Parathyroid adenoma (tissue), 2 donors: ENCODE measurements around the gene ZFYVE19.

Experiments used
- H2AFZ ChIP-seq: fragments of 300-600 bp; sonication (generic); one replicate; pipeline ENCODE4 v1.7.0; 2017; ENCODE audit warnings: antibody characterized with exemption, mild to moderate bottlenecking
- H3K27ac ChIP-seq: fragments of 300-600 bp; sonication (generic); one replicate; pipeline ENCODE4 v1.7.0; 2017
- H3K27me3 ChIP-seq: fragments of 300-600 bp; sonication (generic); one replicate; pipeline ENCODE4 v1.7.0; 2017; ENCODE audit warnings: low read length; ENCODE audit not compliant: control insufficient read depth, insufficient read depth
- H3K36me3 ChIP-seq: fragments of 300-600 bp; sonication (generic); one replicate; pipeline ENCODE4 v1.7.0; 2017; ENCODE audit warnings: low read length; ENCODE audit not compliant: control insufficient read depth, insufficient read depth
- H3K4me1 ChIP-seq: fragments of 300-600 bp; sonication (generic); one replicate; pipeline ENCODE4 v1.7.0; 2017; ENCODE audit warnings: control low read depth
- H3K4me2 ChIP-seq: fragments of 300-600 bp; sonication (generic); one replicate; pipeline ENCODE4 v1.7.0; 2017; ENCODE audit warnings: low read length
- H3K4me3 ChIP-seq: fragments of 300-600 bp; sonication (generic); one replicate; pipeline ENCODE4 v1.7.0; 2017; ENCODE audit warnings: low read depth, low read length
- H3K79me2 ChIP-seq: fragments of 300-600 bp; sonication (generic); one replicate; pipeline ENCODE4 v1.7.0; 2017; ENCODE audit warnings: control low read depth
- H3K9ac ChIP-seq: fragments of 300-600 bp; sonication (generic); one replicate; pipeline ENCODE4 v1.7.0; 2017; ENCODE audit warnings: mild to moderate bottlenecking
- H3K9me3 ChIP-seq: fragments of 300-600 bp; sonication (generic); one replicate; pipeline ENCODE4 v1.7.0; 2017; ENCODE audit warnings: low read length; ENCODE audit not compliant: control insufficient read depth
- TF ChIP-seq, protein P1 (sequence below): fragments of 300-600 bp; sonication (generic); IDR thresholded peaks from one replicate; pipeline ENCODE4 v1.7.0; 2017; ENCODE audit warnings: antibody characterized with exemption, mild to moderate bottlenecking
- donor health status: primary hyperparathyroidism.

ZFYVE19 gene

DNA sequence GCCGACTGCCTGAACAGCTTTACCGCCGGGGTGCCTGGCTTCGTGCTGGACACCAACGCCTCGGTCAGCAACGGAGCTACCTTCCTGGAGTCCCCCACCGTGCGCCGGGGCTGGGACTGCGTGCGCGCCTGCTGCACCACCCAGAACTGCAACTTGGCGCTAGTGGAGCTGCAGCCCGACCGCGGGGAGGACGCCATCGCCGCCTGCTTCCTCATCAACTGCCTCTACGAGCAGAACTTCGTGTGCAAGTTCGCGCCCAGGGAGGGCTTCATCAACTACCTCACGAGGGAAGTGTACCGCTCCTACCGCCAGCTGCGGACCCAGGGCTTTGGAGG, 37.8 kb downstream of the ZFYVE19 start:
- Histone ChIP-seq H3K4me2 (peak overlapping the region; percentile 97), H3K4me1 (peaks cover 7% of the 10 kb centered on the region), H3K27me3 (no peaks in the 10 kb centered on the region), H3K36me3 (no peaks in the 10 kb centered on the region), H3K4me3 (peak overlapping the region; percentile 88), H3K79me2 (peaks cover 16% of the 10 kb centered on the region), H3K27ac (peak overlapping the region; percentile 86), H2AFZ (peak overlapping the region; percentile 74), H3K9me3 (no peaks in the 10 kb centered on the region), H3K9ac (no peak overlapping the region)
- TF ChIP-seq, protein P1, sequence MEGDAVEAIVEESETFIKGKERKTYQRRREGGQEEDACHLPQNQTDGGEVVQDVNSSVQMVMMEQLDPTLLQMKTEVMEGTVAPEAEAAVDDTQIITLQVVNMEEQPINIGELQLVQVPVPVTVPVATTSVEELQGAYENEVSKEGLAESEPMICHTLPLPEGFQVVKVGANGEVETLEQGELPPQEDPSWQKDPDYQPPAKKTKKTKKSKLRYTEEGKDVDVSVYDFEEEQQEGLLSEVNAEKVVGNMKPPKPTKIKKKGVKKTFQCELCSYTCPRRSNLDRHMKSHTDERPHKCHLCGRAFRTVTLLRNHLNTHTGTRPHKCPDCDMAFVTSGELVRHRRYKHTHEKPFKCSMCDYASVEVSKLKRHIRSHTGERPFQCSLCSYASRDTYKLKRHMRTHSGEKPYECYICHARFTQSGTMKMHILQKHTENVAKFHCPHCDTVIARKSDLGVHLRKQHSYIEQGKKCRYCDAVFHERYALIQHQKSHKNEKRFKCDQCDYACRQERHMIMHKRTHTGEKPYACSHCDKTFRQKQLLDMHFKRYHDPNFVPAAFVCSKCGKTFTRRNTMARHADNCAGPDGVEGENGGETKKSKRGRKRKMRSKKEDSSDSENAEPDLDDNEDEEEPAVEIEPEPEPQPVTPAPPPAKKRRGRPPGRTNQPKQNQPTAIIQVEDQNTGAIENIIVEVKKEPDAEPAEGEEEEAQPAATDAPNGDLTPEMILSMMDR: no peak

DNA sequence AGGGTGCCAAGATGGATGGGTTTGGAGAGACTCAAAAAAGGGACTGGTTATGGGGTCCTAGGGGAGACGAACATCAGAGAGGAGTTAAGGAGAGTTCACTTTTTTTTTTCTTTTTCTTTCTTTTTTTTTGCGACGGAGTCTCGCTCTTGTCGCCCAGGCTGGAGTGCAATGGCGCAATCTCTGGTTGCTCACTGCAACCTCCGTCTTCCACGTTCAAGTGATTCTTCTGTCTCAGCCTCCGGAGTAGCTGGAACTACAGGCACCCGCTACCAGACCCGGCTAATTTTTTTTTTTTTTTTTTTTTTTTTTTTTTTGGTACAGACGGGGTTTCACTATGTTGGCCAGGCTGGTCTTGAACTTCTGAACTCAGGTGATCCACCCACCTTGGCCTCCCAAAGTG, 38.1 kb downstream of the ZFYVE19 start:
- Histone ChIP-seq H3K4me2 (peak overlapping the region; percentile 97), H3K27ac (peak overlapping the region; percentile 86), H3K4me1 (peaks cover 7% of the 10 kb centered on the region), H3K36me3 (no peaks in the 10 kb centered on the region), H3K4me3 (peak overlapping the region; percentile 88), H3K27me3 (no peaks in the 10 kb centered on the region), H3K9me3 (no peaks in the 10 kb centered on the region), H3K79me2 (peaks cover 16% of the 10 kb centered on the region), H2AFZ (peak overlapping the region; percentile 74), H3K9ac (no peak overlapping the region)
- TF ChIP-seq, protein P1: no peak

DNA sequence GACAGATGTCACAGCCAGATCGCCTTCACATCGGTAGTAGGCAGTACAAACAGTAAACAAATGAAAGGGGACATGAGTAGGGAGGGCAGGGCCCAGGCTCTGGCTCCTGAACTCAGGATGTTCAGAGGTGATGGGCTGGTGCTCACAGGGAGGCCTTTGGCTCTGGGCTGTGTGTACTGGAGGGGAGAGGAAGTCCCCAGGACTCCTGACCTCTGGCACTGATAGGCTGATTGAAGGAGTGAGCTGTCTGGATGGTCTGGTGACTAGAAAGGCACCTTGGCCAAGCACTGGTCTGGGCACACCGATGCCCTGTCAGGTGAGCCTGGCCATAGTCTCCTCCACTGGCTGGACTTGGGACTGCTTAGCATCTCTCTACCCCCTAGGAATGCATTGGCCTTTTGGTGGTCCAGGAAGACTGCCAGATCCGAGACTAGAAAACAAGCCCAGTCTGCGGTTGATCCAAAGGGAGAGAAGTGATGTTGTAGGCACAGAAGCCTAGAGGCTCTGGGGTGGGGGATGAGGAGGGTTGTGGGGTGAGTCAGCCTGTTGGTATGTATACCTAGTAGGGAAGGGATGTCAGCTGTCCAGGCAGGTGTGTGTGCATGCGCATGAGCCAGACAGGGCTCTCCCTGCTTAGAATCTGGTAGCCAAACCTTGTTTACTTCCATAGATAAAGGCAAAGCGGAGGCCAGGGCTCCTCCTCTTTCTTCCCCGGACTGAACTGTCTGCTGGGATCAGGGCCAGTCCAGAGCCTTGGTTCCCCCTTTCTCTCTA, 38.8 kb downstream of the ZFYVE19 start:
- Histone ChIP-seq H3K9ac (no peak overlapping the region), H3K9me3 (no peaks in the 10 kb centered on the region), H2AFZ (no peak overlapping the region), H3K27ac (peak overlapping the region; percentile 70), H3K27me3 (no peaks in the 10 kb centered on the region), H3K4me2 (peak overlapping the region; percentile 97), H3K79me2 (peaks cover 16% of the 10 kb centered on the region), H3K36me3 (no peaks in the 10 kb centered on the region), H3K4me3 (peak overlapping the region; percentile 88), H3K4me1 (peaks cover 7% of the 10 kb centered on the region)
- TF ChIP-seq, protein P1: no peak

DNA sequence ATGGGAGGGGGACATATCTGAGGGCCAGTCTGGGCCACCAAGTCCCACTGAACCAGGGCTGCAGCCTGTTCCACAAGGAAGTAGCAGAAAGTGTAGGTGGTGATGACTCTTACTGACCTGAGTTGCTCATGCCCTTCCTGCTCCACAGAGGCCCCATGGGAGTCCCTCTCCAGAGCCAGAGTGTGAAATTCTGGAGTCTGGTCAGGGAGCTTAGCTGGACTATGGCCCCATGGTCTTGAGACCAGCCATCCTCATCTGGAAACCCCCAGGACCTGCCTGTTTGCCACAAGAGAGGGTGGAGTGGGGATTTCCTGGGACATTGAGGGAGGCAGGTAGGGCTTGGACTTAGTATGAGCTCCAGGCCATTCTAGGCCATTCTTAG, 39.9 kb downstream of the ZFYVE19 start:
- Histone ChIP-seq H3K4me3 (peak overlapping the region; percentile 88), H3K4me1 (peaks cover 7% of the 10 kb centered on the region), H3K27me3 (no peaks in the 10 kb centered on the region), H3K36me3 (no peaks in the 10 kb centered on the region), H3K9me3 (no peaks in the 10 kb centered on the region), H2AFZ (no peak overlapping the region), H3K27ac (peak overlapping the region; percentile 47), H3K4me2 (peak overlapping the region; percentile 97), H3K79me2 (peaks cover 15% of the 10 kb centered on the region), H3K9ac (no peak overlapping the region)
- TF ChIP-seq, protein P1: no peak
